ENCODE data around the gene ADRA2C.

ADRA2C gene

DNA sequence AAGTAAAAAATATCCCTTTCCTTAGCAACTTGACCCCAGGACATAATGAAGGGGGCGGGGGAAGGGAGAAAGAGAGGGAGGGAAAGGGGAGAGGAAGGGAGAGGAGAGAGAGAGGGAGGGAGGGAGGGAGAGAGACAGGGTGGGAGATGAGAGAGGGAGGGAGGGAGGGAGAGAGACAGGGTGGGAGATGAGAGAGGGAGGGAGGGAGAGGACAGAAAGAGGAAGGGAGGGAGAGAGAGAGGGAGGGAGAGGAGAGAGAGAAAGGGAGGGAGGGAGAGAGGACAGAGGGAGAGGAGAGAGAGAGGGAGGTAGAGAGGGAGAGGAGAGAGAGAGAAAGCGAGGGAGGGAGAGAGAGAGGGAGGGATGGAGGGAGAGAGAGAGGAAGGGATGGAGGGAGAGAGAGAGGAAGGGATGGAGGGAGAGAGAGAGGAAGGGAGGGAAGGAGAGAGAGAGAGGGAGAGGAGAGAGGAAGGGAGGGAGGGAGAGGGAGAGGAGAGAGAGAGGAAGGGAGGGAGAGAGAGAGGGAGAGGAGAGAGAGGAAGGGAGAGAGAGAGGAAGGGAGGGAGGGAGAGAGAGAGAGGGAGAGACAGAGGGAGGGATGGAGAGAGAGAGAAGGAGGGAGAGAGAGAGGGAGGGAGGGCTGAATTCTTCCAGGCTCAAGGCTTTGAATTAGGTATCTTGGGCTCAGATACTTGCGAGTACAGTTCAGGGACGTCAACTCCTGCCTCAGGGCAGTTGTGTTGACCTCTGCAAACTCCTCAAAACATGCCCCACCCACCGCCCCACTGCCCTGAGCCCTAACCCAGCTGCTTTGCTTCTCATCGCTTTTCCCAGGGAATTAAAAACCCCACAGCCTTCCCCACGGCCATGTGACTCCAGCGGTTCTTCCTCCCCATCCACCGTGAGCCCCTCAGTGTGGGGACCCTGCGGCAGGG, 40.0 kb upstream of the ADRA2C start:
- DNase-seq (ENCODE audit: low spot score), result no peak

DNA sequence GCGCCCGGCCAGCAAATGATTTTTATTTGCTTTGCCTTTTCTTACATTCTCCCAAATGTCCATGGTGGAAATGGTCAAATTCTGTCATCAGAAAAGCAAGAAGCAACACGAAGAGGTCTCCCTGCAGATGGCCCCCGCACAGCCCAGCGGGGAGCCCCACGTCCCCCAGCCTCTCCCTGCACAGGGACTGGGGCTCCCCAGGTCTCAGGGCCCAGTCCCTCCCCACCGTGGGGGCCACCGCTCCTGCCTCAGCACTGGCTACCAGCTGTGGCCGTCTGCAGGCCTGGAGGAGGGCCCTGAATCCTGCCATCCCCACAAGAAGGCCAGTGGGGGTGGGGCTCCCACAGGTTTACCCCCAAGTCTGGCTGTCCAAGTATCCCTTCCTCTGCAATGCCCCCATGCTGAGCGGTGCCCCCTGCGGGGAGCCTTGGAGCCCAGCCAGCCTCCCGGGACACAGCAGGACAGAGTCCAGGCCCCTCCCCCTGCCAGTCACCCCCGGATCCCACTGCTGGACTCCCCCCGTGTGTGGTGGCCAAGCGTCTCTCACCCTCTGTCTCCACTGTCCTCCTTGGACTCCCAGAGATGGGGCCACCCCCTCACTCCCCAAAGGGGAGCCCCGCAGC, 38.2 kb upstream of the ADRA2C start:
- TF ChIP-seq, protein P1, sequence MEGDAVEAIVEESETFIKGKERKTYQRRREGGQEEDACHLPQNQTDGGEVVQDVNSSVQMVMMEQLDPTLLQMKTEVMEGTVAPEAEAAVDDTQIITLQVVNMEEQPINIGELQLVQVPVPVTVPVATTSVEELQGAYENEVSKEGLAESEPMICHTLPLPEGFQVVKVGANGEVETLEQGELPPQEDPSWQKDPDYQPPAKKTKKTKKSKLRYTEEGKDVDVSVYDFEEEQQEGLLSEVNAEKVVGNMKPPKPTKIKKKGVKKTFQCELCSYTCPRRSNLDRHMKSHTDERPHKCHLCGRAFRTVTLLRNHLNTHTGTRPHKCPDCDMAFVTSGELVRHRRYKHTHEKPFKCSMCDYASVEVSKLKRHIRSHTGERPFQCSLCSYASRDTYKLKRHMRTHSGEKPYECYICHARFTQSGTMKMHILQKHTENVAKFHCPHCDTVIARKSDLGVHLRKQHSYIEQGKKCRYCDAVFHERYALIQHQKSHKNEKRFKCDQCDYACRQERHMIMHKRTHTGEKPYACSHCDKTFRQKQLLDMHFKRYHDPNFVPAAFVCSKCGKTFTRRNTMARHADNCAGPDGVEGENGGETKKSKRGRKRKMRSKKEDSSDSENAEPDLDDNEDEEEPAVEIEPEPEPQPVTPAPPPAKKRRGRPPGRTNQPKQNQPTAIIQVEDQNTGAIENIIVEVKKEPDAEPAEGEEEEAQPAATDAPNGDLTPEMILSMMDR (IDR thresholded peaks at IDR 0.05; ENCODE audit: extremely low read depth, insufficient read depth, missing control alignments), result no peak
- DNase-seq (ENCODE audit: low spot score), result no peak
- in situ Hi-C loops (cut with MboI; ENCODE audit: low pct_unique_long_range_greater_than_20kb, low sequenced_read_pairs, unreplicated experiment), result no loop called here

More for the DNA sequence above, 40.0 kb upstream of the ADRA2C start:
- TF ChIP-seq, protein P1 (IDR thresholded peaks at IDR 0.05; ENCODE audit: extremely low read depth, insufficient read depth, missing control alignments), result no peak
- in situ Hi-C loops (cut with MboI; ENCODE audit: low pct_unique_long_range_greater_than_20kb, low sequenced_read_pairs, unreplicated experiment), result no loop called here

DNA sequence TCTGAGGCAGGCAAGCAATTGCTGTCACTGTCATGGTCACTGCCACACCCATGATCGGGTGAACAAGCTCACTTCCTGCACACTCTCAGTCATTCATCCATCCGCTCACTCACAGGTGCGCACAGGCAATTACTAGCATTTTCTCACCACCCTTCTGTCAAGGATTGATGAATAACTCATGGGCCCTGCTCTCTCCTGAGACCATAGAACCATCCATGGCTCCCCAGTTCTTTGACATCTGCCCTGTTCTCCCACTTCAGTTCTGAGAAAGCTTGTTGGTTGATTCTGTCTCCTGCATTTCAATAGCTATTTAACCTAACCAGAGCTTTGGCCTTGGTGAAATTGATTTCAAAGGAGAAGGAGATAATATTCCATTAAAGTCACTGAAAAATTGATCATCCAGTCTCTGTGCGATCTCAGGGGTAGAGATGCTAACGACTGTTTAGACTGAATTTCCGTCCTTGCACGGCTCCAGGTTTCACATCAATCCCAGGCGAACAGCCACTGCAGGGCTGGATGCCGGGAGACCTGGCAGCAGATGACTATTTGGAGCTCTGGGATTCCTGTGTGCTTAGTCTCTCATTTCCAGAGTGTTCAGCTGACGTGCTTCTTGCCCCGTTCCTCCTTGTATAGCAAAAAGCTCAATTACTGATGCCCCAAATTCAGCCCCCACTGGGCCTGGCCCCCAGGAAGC, 36.9 kb upstream of the ADRA2C start:
- in situ Hi-C loops (cut with MboI; ENCODE audit: low pct_unique_long_range_greater_than_20kb, low sequenced_read_pairs, unreplicated experiment), result no loop called here
- no peak for DNase-seq (ENCODE audit: low spot score)
- TF ChIP-seq, protein P1 (IDR thresholded peaks at IDR 0.05; ENCODE audit: extremely low read depth, insufficient read depth, missing control alignments), result no peak

DNA sequence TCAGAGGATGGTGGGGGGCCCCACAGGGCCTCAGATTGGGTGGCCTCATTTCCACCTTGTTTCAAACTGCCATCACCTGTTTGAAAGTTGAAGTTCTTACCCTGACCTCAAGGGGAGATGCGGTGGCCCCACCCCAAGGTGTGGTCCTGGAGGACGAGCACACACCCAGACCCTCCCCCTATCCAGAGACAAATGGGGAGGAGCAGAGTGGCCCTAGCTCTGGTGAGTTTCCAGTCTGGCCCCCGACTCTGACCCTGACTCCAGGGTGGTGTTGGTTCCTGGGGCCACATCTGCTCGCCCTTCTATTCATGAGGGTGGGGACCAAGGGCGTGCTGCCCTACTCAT, 36.3 kb upstream of the ADRA2C start:
- in situ Hi-C loops (cut with MboI; ENCODE audit: low pct_unique_long_range_greater_than_20kb, low sequenced_read_pairs, unreplicated experiment), result no loop called here
- no peak for DNase-seq (ENCODE audit: low spot score)

DNA sequence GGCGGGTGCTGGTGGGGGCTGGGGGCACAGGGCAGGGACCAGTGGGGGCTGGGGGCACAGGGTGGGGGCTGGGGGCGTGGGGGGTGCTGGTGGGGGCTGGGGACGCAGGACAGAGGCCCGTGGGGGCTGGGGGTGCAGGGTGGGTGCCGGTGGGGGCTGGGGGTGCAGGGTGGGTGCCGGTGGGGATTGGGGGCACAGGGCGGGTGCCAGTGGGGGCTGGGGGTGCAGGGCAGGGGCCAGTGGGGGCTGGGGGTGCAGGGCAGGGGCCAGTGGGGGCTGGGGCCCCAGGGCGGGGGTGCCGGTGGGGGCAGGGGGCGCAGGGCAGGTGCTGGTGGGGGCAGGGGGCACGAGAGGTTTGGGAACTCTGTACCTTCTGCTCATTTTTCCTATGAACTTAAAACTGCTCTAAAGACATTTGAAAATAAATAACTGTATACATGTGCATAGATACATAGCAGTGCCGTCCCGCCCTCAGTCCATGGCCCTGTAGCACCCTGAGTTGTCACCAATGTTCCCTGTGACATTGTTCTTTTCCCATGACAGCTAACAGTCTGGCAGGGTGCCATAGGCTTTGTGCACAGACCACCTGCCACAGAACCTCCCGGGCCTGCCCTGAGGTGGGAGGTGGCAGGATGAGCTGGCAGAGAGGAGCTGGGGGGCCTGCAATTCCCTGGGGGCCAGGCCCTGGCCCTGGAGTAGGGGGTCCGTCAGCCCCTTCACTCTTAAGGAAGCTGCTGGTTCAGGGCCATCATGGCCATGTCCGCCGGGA, 35.6 kb upstream of the ADRA2C start:
- in situ Hi-C loops (cut with MboI; ENCODE audit: low pct_unique_long_range_greater_than_20kb, low sequenced_read_pairs, unreplicated experiment), result no loop called here

More for the DNA sequence above, 36.3 kb upstream of the ADRA2C start:
- TF ChIP-seq, protein P1 (IDR thresholded peaks at IDR 0.05; ENCODE audit: extremely low read depth, insufficient read depth, missing control alignments), result no peak

More for the DNA sequence above, 35.6 kb upstream of the ADRA2C start:
- TF ChIP-seq, protein P1 (IDR thresholded peaks at IDR 0.05; ENCODE audit: extremely low read depth, insufficient read depth, missing control alignments), result no peak
- DNase-seq (ENCODE audit: low spot score), result no peak

All from GM13977 (cell line).